Activated naive CD8-positive, alpha-beta T cell treated with anti-CD3 and anti-CD28 coated beads, Interleukin-2, amount 50 U/mL, for 24 hours (primary cell): ENCODE results near the gene CACNG8.

ENCODE experiments used
- ATAC-seq: fragments of 150-1000 bp; cut with Tn5 transposase; one replicate; pipeline ENCODE4 v1.10.0; 2021
- DNase-seq: peaks from one replicate; pipeline ENCODE4 v3.0.0; 2021
- H3K27ac Mint-ChIP-seq: one replicate; pipeline ENCODE4 v1.8.0; 2021; ENCODE audit warnings: mild to moderate bottlenecking, mixed read lengths
- H3K27me3 Mint-ChIP-seq: one replicate; pipeline ENCODE4 v1.8.0; 2021; ENCODE audit warnings: mixed read lengths
- H3K36me3 Mint-ChIP-seq: one replicate; pipeline ENCODE4 v1.8.0; 2021; ENCODE audit warnings: low read depth, mixed read lengths
- H3K4me1 Mint-ChIP-seq: one replicate; pipeline ENCODE4 v1.8.0; 2021; ENCODE audit warnings: mixed read lengths
- H3K4me3 Mint-ChIP-seq: one replicate; pipeline ENCODE4 v1.8.0; 2021; ENCODE audit warnings: mild to moderate bottlenecking, moderate library complexity, mixed read lengths
- H3K9me3 Mint-ChIP-seq: one replicate; pipeline ENCODE4 v1.8.0; 2021; ENCODE audit warnings: mixed read lengths

CACNG8 gene

GRCh38 chr19:53978975-53979801, 16.5 kb downstream of the CACNG8 start:
- peaks cover 9% of the 10 kb centered on the region for H3K36me3 Mint-ChIP-seq
- H3K4me3 Mint-ChIP-seq = peak overlapping the region; percentile 44
- ATAC-seq (no peak), DNase-seq (no peak)
- H3K27ac Mint-ChIP-seq = peak overlapping the region; percentile 23
- H3K4me1 Mint-ChIP-seq = peaks cover 25% of the 10 kb centered on the region
- peaks cover 15% of the 10 kb centered on the region for H3K9me3 Mint-ChIP-seq
- peaks cover 57% of the 10 kb centered on the region for H3K27me3 Mint-ChIP-seq

- no peak overlapping the region for H3K27ac Mint-ChIP-seq
- peak overlapping the region; percentile 57 for H3K4me3 Mint-ChIP-seq
- H3K4me1 Mint-ChIP-seq = peaks cover 25% of the 10 kb centered on the region
- no peak for DNase-seq
- peaks cover 49% of the 10 kb centered on the region for H3K27me3 Mint-ChIP-seq
- H3K36me3 Mint-ChIP-seq = peaks cover 9% of the 10 kb centered on the region
- peaks cover 15% of the 10 kb centered on the region for H3K9me3 Mint-ChIP-seq
- ATAC-seq = no peak
These were observed 18.0 kb downstream of the CACNG8 start for GRCh38 chr19:53980539-53981375.

- peaks cover 43% of the 10 kb centered on the region for H3K27me3 Mint-ChIP-seq
- DNase-seq (no peak), ATAC-seq (no peak)
- peaks cover 25% of the 10 kb centered on the region for H3K4me1 Mint-ChIP-seq
- no peak overlapping the region for H3K27ac Mint-ChIP-seq
- H3K36me3 Mint-ChIP-seq = peaks cover 9% of the 10 kb centered on the region
- peaks cover 15% of the 10 kb centered on the region for H3K9me3 Mint-ChIP-seq
- no peak overlapping the region for H3K4me3 Mint-ChIP-seq
These were observed 18.7 kb downstream of the CACNG8 start for GRCh38 chr19:53981376-53981951.

- Mint-ChIP-seq H3K4me3 (no peak overlapping the region), H3K36me3 (peaks cover 9% of the 10 kb centered on the region), H3K27me3 (peaks cover 40% of the 10 kb centered on the region), H3K9me3 (peaks cover 15% of the 10 kb centered on the region), H3K27ac (no peak overlapping the region), H3K4me1 (peaks cover 25% of the 10 kb centered on the region)
- DNase-seq (no peak), ATAC-seq (no peak)
These were observed 19.3 kb downstream of the CACNG8 start for GRCh38 chr19:53982001-53982451.

- H3K36me3 Mint-ChIP-seq = peaks cover 8% of the 10 kb centered on the region
- peaks cover 35% of the 10 kb centered on the region for H3K27me3 Mint-ChIP-seq
- H3K9me3 Mint-ChIP-seq = peaks cover 13% of the 10 kb centered on the region
- no peak for DNase-seq
- peaks cover 22% of the 10 kb centered on the region for H3K4me1 Mint-ChIP-seq
- no peak overlapping the region for H3K27ac Mint-ChIP-seq
- H3K4me3 Mint-ChIP-seq = no peak overlapping the region
- no peak for ATAC-seq
These were observed 19.9 kb downstream of the CACNG8 start for GRCh38 chr19:53982611-53983010.

GRCh38 chr19:53983457-53984289, 20.9 kb downstream of the CACNG8 start:
- Mint-ChIP-seq H3K4me3 (no peak overlapping the region), H3K9me3 (peaks cover 11% of the 10 kb centered on the region), H3K36me3 (peaks cover 6% of the 10 kb centered on the region)

GRCh38 chr19:53985863-53986262, 23.1 kb downstream of the CACNG8 start:
- peaks cover 2% of the 10 kb centered on the region for H3K36me3 Mint-ChIP-seq
- DNase-seq (no peak), ATAC-seq (no peak)
- H3K9me3 Mint-ChIP-seq = peaks cover 3% of the 10 kb centered on the region
- no peak overlapping the region for H3K27ac Mint-ChIP-seq
- H3K4me3 Mint-ChIP-seq = no peak overlapping the region
- H3K4me1 Mint-ChIP-seq = peaks cover 3% of the 10 kb centered on the region
- H3K27me3 Mint-ChIP-seq = peaks cover 20% of the 10 kb centered on the region

More at GRCh38 chr19:53983457-53984289, 20.9 kb downstream of the CACNG8 start:
- Mint-ChIP-seq H3K27ac (no peak overlapping the region), H3K27me3 (peaks cover 33% of the 10 kb centered on the region), H3K4me1 (peaks cover 17% of the 10 kb centered on the region)
- ATAC-seq (no peak), DNase-seq (no peak)

- Mint-ChIP-seq H3K9me3 (no peaks in the 10 kb centered on the region), H3K27ac (no peak overlapping the region), H3K27me3 (peaks cover 28% of the 10 kb centered on the region), H3K36me3 (no peaks in the 10 kb centered on the region), H3K4me1 (peaks cover 5% of the 10 kb centered on the region), H3K4me3 (no peak overlapping the region)
- DNase-seq = no peak
- ATAC-seq = no peak
These were observed 26.2 kb downstream of the CACNG8 start for GRCh38 chr19:53988981-53989380.

- ATAC-seq = no peak
These were observed 27.1 kb downstream of the CACNG8 start for GRCh38 chr19:53989600-53990533.

GRCh38 chr19:53991224-53992113, 28.7 kb downstream of the CACNG8 start, which contains the start of gene CACNG6:
Gene CACNG6 (plus strand): TSS chr19:53991637. CDS start chr19:53992878, 1,241 bp downstream.
- H3K36me3 Mint-ChIP-seq = no peaks in the 10 kb centered on the region
- no peak for DNase-seq
- peaks cover 50% of the 10 kb centered on the region for H3K27me3 Mint-ChIP-seq
- H3K4me1 Mint-ChIP-seq = peaks cover 5% of the 10 kb centered on the region
- no peak within 1 kb of the TSS for H3K27ac Mint-ChIP-seq
- no peaks in the 10 kb centered on the region for H3K9me3 Mint-ChIP-seq
- no peak within 1 kb of the TSS for H3K4me3 Mint-ChIP-seq
- ATAC-seq = no peak

More at GRCh38 chr19:53989600-53990533, 27.1 kb downstream of the CACNG8 start:
- Mint-ChIP-seq H3K36me3 (no peaks in the 10 kb centered on the region), H3K9me3 (no peaks in the 10 kb centered on the region), H3K4me1 (peaks cover 5% of the 10 kb centered on the region), H3K4me3 (no peak overlapping the region), H3K27ac (no peak overlapping the region), H3K27me3 (peaks cover 36% of the 10 kb centered on the region)
- no peak for DNase-seq

GRCh38 chr19:53992211-53992610, 29.5 kb downstream of the CACNG8 start:
- Mint-ChIP-seq H3K27ac (no peak overlapping the region), H3K36me3 (no peaks in the 10 kb centered on the region), H3K4me3 (no peak overlapping the region), H3K27me3 (peaks cover 54% of the 10 kb centered on the region), H3K9me3 (no peaks in the 10 kb centered on the region), H3K4me1 (peaks cover 5% of the 10 kb centered on the region)
- no peak for ATAC-seq
- DNase-seq = no peak

GRCh38 chr19:53992815-53993214, 30.1 kb downstream of the CACNG8 start:
- Mint-ChIP-seq H3K27me3 (peaks cover 54% of the 10 kb centered on the region), H3K9me3 (no peaks in the 10 kb centered on the region), H3K27ac (no peak overlapping the region), H3K4me3 (no peak overlapping the region), H3K4me1 (peaks cover 5% of the 10 kb centered on the region), H3K36me3 (no peaks in the 10 kb centered on the region)
- no peak for ATAC-seq
- DNase-seq = no peak
